Measurements from ENCODE around the gene ARAP1.

ARAP1 gene

GRCh38 chr11:72730243-72730642, 22.0 kb downstream of the ARAP1 start:
- no peak for TF ChIP-seq CTCF (IDR thresholded peaks at IDR 0.05; ENCODE audit: control insufficient read depth, extremely low read depth, insufficient read depth)
- no peak for DNase-seq (ENCODE audit: low read depth)
- H3K4me3 ChIP-seq (ENCODE audit: low read depth, low read length) = no peak overlapping the region

- no peak for DNase-seq (ENCODE audit: low read depth)
- no peak overlapping the region for H3K4me3 ChIP-seq (ENCODE audit: low read depth, low read length)
- no peak for TF ChIP-seq CTCF (IDR thresholded peaks at IDR 0.05; ENCODE audit: control insufficient read depth, extremely low read depth, insufficient read depth)
Measured at GRCh38 chr11:72727521-72727920, 24.7 kb downstream of the ARAP1 start.

GRCh38 chr11:72726266-72727220, 25.7 kb downstream of the ARAP1 start:
- no peak for DNase-seq (ENCODE audit: low read depth)
- TF ChIP-seq CTCF (IDR thresholded peaks at IDR 0.05; ENCODE audit: control insufficient read depth, extremely low read depth, insufficient read depth) = no peak
- H3K4me3 ChIP-seq (ENCODE audit: low read depth, low read length) = no peak overlapping the region

- no peak overlapping the region for H3K4me3 ChIP-seq (ENCODE audit: low read depth, low read length)
- no peak for TF ChIP-seq CTCF (IDR thresholded peaks at IDR 0.05; ENCODE audit: control insufficient read depth, extremely low read depth, insufficient read depth)
- no peak for DNase-seq (ENCODE audit: low read depth)
Measured at GRCh38 chr11:72725724-72726028, 26.5 kb downstream of the ARAP1 start.

GRCh38 chr11:72724851-72725723, 27.1 kb downstream of the ARAP1 start:
- peak; percentile 68 for DNase-seq (ENCODE audit: low read depth)
- no peak overlapping the region for H3K4me3 ChIP-seq (ENCODE audit: low read depth, low read length)
- TF ChIP-seq CTCF (IDR thresholded peaks at IDR 0.05; ENCODE audit: control insufficient read depth, extremely low read depth, insufficient read depth) = peak; percentile 95

GRCh38 chr11:72724021-72724551, 28.1 kb downstream of the ARAP1 start:
- no peak for TF ChIP-seq CTCF (IDR thresholded peaks at IDR 0.05; ENCODE audit: control insufficient read depth, extremely low read depth, insufficient read depth)
- no peak overlapping the region for H3K4me3 ChIP-seq (ENCODE audit: low read depth, low read length)
- DNase-seq (ENCODE audit: low read depth) = no peak
